ENCODE measurements around the gene RBFA.

Gene RBFA

DNA sequence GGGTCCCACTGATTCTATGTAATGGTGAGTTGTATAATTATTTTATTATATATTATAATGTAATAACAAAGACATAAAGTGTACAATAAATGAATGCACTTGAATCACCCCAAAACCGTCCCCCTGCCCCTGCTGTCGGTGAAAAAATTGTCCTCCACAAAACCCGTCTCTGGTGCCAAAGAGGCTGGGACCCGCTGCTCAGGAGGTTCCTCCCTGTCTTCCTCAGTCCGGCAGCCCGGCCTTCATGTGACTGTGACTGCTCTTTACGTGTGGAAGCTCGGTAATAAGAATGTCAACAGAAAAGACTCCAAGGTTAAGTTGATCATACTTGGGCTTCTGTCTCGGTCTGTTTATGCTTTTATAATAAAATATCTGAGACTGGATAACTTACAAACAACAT, 42.1 kb downstream of the RBFA start:
- no peak for DNase-seq

DNA sequence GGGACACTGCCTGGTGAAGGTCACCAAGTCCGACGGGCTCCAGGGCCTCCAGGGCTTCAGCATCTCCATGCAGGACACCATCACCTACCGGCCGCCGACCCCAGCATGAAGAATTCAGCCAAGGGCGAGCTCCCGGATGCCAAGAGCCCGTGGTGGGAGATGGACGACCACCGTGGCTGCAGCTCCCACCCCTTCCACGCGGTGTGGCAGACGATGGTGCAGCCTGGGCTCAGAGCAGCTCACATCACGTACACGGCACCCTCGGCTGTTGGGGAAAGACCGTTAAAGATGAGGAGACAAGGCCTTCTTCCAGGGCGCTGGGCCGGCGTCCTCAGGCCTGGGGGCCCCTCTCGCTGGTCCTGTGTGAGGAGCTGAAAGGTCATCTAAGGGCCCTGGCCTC, 43.6 kb downstream of the RBFA start:
- DNase-seq, result no peak

All from NCI-H1436 (cell line).